K562 treated with DMSO at 1 percent for 48 hours (cell line): ENCODE measurements around the gene RAB36. TPM values are rescaled to one million over a fixed set of nuclear protein-coding genes. Genes with fewer than 3 reads are reported as not detected.

Experiments used
- total RNA-seq: library from RNA; unstranded; fragments of 300-600 nt; gene quantifications from 2 replicates; pipeline ENCODE4 v1.2.3, GENCODE V29; 2022; ENCODE audit warnings: low replicate concordance; ENCODE audit errors: extremely low read depth

The RAB36 gene, protein sequence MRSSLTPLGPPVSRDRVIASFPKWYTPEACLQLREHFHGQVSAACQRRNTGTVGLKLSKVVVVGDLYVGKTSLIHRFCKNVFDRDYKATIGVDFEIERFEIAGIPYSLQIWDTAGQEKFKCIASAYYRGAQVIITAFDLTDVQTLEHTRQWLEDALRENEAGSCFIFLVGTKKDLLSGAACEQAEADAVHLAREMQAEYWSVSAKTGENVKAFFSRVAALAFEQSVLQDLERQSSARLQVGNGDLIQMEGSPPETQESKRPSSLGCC
- not detected in 2 replicates for total RNA-seq

DNA sequence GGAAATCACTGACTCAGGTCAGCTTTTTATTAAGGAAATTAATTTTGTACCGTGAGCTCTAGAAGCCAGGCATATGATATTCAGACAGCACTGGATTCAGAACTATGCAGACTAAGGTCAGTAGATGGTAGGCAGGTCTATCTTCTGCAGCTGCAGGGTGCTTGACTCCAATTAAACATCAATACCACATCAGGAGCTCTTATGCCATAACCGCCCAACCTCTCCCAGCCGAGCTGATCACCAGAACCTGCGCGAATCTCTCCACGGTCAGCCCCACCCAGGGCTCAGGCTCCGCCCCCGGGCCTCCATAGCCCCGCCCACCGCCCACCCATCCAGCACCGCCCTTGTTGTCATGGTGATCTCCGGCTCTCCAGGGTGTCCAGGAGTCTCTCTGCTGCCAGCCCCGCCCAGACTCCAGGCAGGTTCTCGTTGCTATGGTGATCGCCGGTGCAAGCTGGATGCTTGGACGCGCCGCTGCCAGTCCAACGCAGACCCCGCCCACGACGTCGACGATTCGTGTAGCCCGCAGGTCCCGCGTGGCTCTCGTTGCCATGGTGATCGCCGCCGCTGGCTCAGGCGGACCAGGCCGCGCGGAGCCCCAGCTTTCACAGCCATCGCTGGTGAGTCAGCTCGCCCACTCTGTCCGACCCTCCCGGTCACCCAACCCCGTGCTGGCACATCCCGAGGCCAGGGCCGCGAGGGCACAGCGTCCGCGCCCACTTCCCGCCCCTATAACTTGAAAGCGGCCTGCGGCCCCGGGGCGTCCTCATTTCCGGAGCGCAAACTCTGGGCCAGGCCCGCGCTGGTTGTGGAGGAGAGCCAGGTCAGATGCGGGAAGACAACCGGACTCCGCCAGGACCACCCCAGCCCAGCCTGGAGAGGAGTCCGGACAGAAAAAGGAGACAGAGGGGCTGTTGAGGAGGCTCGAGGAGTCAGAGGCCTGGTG, at the start of gene RAB36:
Gene RAB36, plus strand, starts transcription at position 546 of the 946 bp plus-strand sequence. CDS start 1,140 bp downstream, outside the sequence.

DNA sequence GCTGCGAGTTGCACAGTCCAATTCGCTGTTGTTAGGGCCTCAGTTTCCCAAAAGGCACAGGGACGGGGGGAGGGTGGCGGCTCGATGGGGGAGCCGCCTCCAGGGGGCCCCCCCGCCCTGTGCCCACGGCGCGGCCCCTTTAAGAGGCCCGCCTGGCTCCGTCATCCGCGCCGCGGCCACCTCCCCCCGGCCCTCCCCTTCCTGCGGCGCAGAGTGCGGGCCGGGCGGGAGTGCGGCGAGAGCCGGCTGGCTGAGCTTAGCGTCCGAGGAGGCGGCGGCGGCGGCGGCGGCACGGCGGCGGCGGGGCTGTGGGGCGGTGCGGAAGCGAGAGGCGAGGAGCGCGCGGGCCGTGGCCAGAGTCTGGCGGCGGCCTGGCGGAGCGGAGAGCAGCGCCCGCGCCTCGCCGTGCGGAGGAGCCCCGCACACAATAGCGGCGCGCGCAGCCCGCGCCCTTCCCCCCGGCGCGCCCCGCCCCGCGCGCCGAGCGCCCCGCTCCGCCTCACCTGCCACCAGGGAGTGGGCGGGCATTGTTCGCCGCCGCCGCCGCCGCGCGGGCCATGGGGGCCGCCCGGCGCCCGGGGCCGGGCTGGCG, 35.1 kb downstream of the RAB36 start, which contains the start of gene BCR:
Gene BCR, plus strand, starts transcription at position 209 of the 592 bp plus-strand sequence. CDS start 452 bp downstream, outside the sequence.

Other genes starting within 250 kb of the RAB36 start
- not detected in 2 replicates for gene GNAZ, start 75.0 kb upstream of the RAB36 start, total RNA-seq
- not detected in 2 replicates for gene RSPH14, start 3.5 kb upstream of the RAB36 start, total RNA-seq
- not detected in 2 replicates for gene BCR, start 35.0 kb downstream of the RAB36 start, total RNA-seq